Fibroblast of skin of left biceps (primary cell): ENCODE measurements around the gene SPAG16.
A peak's percentile ranks its signal among the peaks of the same experiment; 100 is the strongest.

ENCODE experiments used
- DNase-seq, 2 experiments: peaks; one replicate each; pipeline ENCODE4 v3.0.0-alpha.2; 2013; ENCODE audit warnings: low read depth in 2 of 2

The SPAG16 gene

DNA sequence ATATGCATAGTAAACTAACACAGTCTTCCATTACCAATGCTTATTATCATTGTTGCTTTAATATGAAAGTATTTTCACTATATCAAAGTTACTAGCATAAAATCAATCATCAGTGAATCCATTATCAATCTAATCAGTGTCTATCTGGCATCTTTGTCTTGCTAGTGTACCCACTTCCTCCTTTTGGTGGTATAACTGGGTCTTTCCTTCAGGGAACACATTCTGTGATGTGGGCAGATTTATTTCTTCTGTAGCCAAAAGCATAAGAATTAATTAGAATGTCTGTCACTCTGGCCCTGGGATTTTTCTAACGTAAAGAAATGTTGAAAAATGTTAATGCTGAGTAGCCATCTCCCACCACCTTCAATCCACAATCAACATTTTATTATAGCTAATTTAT lies 970.8 kb downstream of the SPAG16 start:
- DNase-seq = no peak

DNA sequence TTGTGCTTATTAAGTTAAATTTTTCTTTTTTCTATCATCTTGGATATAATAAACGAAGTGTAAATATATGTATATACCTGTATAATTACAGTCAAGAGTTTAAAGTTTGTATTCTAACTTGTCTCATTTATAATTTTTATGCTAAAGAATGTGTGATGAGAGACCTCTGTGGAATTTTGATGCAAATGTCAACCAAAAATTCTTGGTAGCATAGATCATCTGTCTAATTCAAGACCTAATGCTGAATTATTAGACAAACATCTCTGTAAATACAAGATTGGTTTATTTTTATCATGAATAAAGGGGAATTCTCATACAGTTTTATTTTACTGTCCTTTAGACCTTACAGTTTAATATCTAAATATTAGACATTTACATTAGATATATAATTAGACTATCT lies 977.4 kb downstream of the SPAG16 start:
- DNase-seq = peak in 1 of 2 experiments; percentile 4

DNA sequence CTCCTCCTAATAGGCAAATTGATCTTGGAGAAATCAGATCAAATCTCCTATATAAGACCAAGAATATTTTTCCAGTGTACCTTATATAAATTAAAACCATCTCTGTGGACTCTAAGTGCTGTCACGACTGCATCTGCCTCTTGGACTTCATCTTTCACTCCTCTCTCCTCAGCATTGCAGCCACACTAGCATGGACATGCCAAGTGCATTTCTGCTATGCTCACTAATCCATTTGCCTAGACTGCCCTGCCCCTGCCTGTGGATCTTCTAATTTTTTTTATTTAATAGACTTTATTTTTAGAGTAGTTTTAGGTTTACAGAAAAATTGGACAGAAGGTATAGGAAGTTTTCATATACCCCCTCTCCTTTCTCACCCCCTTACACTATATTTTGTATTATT lies 979.9 kb downstream of the SPAG16 start:
- no peak for DNase-seq

DNA sequence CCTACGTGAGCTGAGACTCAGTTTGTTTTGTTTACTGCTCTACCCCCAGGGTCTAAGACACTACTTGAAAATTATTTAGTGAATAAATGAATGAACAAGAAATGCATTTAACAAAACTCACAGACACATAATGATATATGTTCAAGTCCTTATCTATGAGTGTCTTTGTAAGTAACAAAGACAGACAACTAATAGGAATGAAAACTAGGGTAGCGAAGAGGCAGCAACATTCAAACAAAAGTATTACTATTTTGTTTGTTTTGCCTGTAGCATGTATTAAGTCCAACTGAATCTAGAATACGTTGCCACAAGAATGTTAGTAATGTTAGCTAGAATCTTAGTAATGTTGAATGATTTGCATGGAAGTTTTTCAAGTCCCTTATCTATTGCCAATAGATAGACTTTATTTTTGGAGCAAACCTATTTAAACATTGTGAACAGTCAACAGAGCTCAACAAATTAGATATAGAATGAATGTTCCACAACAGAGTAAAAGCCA lies 981.8 kb downstream of the SPAG16 start:
- no peak for DNase-seq

DNA sequence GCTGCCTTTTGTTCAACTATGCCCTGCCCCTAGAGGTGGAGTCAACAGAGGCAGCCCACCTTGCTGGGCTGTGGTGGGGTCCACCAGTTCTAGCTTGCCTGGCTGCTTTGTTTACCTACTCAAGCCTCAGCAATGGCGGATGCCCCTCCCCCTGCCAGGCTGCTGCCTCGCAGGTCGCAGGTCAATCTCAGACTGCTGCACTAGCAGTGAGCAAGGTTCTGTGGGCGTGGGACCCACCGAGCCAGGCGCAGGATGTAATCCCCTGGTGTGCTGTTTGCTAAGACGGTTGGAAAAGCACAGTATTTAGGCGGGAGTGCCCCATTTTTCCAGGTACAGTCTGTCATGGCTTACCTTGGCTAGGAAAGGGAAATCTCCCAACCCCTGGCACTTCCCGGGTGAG lies 993.6 kb downstream of the SPAG16 start:
- no peak for DNase-seq

DNA sequence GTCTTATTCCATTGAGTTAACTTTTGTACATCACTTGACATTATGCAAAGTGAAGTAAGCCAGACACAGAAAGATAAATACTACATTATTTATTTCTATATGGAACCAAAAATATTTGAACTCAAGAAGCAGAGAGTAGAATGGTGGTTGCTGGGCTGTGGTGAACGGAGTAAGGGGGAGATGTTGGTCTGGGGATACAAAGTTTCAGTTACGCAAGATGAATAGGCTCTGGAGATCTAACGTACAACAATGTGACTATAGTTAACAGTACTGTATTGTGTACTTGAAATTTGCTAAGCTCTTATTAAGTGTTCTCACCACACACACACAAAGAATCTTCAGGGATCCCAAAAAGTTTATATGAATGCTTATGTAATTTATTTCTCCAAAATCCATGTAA lies 1001.7 kb downstream of the SPAG16 start:
- DNase-seq = no peak

DNA sequence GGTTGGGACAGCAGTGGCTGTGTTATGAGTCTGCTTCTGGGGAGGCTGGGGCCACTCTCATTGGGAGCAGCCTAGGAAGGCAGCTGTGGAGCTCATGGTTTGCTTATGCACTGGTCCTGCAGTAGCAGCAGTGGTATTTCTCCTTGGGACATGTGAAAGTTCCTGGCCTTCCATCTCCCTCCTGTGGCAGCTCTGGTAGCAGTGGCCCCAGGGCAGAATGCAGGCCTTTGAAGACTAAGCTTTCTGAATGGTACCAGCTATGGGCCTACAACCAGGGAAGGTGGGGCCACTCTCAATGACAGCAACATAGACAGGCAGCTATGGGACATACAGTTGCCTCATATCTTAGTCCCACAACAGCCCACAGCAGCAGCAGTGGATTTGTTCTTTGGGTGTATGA lies 1009.3 kb downstream of the SPAG16 start:
- DNase-seq = no peak

DNA sequence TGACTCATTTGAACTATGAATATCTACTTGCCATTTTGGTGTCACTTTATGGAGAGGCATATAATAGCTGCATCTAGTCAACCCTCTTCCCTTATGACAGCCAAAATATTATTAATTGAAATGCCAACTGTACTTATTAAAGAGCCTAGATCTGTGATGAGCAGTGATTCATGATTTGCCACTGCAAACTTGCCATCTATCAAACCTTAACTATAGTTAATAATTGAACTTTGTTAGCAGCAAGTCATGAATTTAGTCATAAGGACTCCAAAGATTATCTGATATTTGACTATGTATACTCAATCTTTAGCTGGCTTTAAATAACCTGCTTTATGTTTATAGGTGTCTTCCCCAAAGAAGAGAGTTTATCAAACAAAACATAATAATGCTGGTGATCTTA lies 1010.2 kb downstream of the SPAG16 start:
- DNase-seq = no peak

DNA sequence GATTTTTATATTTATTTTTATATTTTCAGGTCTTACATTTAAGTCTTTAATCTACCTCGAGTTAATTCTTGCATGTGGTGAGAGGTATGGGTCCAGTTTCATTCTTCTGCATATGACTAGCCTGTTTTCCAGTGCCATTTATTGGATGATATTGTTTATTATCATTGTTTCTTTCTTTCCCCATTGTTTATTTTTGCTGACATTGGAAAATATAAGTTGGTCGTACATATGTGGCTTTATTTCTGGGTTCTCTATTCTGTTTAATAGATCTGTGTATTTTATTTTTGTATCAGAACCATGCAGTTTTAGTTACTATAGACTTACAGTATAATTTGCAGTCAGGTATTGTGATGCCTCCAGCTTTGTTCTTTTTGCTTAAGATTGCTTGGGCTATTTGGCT lies 1013.2 kb downstream of the SPAG16 start:
- no peak for DNase-seq

DNA sequence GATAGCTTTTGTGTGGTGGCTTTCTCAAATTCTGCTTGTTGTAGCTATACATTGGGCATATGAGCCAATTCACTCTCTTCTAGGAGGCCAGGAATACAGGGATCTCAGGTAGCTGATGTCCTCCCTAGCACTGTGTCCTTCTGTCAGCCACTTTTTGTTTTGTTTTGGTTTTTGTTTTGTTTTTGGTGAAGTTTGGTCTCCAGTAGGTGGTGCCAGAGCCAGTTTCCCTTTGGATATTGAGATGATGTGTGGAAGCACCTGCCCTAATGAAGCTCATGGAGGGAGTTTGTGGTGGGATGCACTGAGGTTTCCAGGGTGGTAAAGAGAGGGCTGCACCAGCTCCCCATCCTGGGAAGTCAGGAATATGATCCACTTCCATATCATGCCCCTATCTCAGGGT lies 1026.1 kb downstream of the SPAG16 start:
- DNase-seq = no peak

DNA sequence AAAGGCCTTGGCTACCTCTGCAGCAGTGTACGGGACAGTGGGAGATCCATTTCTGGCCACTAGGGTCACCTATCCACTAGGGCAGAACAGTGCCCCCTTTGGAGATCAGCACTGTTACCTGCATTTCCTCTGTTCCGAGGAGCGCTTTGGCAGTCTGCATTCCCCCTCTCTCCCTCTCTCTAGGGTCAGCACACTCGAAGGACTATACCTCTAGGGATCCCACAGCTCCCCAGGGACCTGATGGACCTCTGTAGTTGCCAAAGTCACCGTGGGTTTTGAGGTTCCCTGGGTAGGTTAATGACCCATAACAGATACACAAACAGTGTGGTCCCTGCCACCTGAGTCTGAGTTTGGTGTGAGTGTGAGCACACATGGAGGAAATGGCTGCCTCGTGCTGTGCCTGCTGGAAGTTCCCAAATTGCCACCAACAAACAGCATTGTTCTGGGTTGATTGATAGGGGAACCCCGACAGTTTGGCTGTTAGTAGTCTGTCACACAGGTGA lies 1026.8 kb downstream of the SPAG16 start:
- no peak for DNase-seq

DNA sequence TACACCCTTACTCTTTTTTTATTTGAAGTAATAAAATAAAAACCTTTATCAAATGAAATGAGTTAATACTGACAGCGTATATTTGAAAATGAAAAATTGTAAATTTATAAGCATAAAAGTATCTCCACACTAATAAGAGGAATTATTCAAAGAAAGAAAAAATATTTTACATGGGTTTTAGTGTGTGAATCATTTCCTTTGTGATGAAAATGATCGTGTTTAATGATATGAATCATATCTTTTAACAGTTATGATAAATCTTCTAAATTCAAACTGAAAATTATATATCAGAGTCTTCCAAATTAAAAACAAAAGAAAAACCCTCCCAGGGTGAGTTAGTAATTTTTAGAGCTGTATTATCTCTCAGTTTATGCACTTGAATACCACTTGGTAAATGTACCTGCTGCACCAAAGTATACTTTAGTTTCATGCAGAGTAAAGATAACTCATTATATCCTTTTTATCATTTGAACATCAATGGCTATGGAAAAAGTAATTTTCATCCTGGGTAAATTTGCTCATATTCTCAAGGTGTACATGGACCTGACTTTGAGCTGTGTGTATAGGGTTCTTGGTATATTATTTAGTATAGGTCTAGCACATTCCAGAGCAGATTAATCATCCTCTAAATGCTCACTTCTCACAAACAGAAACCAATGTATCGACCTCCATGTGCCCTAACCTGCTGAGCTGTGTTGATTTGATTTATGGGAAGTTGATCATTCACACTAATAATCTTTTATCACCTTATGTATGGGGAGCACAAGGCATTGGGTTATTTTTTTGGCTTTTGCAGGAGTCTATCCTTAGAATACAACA lies 1027.9 kb downstream of the SPAG16 start:
- DNase-seq = no peak

DNA sequence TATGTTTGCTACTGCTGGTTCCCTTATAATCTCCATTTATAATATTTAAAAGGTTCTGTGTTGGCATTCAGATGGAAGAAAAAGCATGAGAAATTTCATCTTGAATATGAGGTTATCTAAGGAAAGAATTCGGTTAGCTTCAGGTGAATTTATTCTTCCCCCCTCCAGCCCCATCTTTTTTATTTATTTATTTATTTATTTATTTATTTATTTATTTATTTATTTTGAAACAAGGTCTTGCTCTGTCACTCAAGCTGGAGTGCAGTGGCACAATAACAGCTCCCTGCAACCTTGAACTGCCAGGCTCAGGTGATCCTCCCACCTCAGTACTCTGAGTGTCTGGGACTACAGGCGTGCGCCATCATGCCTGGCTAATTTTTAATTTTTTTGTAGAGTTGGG lies 1031.1 kb downstream of the SPAG16 start:
- DNase-seq = no peak

DNA sequence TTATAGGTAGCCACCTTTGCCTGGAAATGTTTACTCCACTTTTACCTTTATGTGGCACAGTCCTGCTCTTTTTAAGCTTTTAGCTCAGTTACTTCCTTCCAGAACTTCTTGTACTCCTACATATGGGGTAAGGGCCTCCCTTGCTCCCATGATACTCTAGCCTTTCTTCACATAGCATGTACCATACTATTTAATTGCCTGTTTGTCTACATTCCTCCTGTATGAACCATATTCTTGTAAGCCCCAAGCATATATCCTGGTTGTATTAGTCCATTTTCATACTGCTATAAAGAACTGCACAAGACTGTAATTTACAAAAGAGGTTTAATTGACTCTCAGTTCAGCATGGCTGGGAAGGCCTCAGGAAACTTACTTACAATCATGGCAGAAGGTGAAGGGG lies 1035.9 kb downstream of the SPAG16 start:
- no peak for DNase-seq

DNA sequence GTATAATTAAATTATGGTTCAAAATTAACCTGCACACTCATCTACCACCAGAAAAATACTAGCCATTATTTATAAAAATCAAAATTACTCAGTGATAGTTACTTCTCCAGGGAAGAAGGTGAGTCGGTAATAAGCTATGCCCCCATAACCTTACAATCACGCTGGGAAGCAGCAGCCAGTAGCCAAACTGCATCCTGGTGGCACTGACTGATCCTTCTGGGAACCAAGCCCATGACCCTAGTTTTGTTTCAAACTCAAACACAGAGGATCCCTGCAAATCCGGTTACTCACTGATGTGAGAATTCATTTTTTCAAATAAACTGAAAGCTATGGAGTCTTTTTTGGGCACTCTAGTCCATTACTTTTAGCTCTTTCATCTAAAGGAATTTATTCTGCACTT lies 1038.4 kb downstream of the SPAG16 start:
- no peak for DNase-seq

DNA sequence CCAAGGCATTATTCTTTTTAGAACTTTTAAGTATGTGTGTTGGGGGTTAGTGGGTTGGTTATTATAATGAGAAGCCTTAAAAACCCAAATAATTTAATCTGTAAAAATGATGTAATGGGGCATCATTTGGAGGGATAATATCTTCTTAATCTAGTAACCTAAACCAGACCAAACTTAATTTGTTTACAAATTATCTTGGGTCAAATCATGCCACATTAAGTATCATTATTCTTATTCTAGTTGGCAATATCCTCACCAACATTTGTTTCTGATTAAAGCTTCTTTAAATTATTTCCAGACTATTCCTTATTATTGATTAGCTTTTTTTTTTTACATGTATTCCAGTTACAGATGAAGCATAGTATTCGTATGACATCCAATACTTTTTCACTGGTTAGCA lies 1041.1 kb downstream of the SPAG16 start:
- no peak for DNase-seq

DNA sequence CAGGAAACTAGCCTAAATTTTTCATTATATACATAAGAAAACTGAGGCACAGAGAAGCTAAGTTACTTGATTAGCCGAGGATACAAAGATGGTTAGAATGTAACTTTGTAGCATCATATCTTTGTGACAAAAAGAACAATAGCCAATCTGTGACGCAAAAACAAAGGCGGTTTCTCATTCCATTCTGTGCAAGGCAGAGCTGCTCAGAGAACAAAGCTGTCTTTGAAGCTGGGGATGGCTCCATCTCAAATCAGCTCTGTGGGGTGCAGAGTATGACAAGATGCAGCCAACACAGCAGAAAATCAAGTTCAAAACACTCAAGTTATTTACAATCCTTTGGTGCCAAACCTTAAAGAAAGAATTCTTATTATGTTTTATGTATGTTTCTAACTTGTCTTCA lies 1044.7 kb downstream of the SPAG16 start:
- no peak for DNase-seq

DNA sequence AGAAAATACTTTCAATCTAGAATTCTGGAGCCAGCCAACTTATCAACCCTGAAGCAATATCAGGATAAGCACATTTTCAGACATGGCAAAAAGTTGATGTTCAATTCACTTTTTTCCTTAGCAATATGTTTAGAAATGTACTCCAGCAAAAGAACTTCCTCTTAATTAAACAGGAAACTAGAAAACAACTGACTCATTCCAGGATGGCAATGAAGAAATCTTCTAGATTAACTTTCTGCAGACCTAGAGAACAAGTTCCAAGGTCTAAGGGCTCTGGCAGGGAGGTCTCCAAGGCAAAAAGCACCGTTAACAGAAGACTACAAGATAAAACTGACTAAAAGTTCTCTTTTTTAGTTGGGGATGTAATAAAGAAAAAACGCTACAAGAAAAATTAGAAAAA lies 1057.4 kb downstream of the SPAG16 start:
- no peak for DNase-seq

DNA sequence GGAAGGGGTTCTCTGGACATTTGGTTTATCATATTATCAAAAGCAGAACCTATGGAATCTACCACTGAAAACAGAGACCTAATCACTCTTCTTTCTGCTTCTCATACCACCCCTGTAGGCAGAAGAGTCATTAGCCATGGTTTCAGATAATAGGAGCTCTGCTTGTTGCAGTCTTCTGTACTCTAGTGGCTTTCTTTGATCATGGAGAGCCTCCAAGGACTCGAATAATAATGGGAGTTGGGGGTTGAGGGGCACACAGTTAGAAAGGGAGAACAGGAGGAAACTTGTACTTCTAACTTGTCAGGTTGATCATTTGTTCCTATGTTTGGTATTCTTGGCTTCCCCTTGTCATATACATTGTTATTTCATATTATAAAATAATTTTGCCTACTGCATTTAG lies 1074.2 kb downstream of the SPAG16 start:
- no peak for DNase-seq

DNA sequence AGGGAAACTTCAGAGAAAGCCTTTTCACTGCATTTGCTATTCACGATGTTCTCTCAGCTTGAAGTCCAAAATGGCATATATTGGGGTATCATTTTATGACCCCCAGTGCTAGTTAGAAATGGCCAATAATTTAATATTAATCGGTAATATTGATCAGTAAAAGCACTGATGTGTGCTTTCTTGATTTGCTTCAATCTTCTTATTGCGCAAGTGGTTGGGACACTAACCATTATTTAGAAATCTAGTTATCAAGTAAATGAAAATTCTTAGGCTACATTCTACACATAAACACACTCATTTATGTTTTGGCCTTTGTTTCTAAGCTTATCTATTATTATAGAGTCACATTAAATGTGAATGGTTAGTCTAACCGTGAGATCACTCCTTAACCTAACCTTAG lies 1076.9 kb downstream of the SPAG16 start:
- DNase-seq = no peak

DNA sequence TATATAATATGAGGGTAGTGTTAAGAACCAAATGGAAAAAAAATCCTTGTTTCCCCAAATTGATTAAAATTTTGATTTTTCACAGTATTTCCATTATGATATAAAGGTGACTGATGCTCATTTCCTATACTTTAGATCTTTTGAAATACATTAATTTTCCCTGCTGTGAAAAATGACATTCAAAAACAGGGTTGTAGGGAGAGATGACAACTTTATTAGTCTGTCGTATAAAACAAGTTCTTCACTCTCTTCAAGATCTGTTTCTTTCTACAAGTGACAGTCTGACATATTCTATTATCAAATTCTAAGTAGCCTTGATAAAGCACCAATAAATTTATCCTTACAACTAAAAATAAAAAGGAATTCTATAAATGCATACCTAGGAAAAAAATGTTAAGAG lies 1081.3 kb downstream of the SPAG16 start:
- DNase-seq = no peak

DNA sequence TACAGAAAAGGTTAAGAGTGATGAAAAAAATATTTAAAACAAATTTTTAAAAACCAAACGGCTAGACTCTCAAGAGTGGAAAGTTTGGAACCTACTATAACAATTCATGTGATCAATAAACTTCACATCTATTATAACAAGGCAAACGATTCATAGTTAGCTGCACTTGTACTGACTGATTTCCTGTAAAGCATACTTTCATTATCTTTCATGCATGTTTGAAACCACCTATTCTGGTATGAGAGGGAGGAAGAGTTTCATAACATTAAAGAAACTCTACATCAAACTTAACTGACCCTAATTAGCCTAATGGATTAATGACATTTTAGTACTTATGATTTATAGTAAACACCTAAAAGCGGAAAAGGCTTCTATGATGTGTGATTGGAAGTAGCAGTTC lies 1082.9 kb downstream of the SPAG16 start:
- DNase-seq = no peak

DNA sequence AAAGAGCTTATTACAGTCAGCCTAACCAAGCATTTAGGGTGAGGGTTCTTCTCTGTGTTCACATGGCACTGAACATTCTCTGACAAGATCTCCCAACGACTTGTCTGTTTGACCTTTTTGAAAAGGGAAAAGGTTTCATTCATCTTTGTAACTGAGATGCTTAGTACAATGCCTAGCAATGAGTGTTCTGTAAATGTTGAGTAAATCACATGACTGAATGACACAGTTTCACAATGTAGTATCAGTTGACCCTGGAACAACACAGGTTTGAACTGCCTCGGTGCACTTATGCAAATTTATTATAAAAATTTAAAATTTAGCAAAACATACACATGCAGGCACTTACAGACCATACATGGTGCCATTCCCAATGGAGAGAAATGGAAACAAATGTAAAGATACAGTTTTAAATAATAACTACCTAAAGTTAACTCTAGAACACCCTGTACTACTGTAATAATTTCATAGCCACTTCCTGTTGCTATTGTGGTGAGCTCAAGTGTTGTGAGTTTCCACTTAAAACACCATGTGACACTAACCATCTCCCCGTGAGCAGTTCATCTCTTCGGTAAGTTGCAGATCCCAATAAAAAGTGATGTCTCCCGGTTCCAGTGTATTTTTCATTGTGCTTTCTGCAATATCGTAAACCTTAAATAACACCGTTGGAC lies 1092.5 kb downstream of the SPAG16 start:
- DNase-seq = no peak
